GM23338 (cell line): ENCODE results near the gene EFTUD2. TPM values are rescaled to one million over a fixed set of nuclear protein-coding genes. Genes with fewer than 3 reads are reported as not detected.

Experiments
- ATAC-seq: fragments of 200-7000 bp; cut with Tn5 transposase; 3 replicates; pipeline ENCODE4 v1.9.1; 2020
- DNase-seq: peaks from one replicate; pipeline ENCODE4 v3.0.0-alpha.2; 2015; ENCODE audit warnings: low spot score
- H2AFZ ChIP-seq: fragments of 200-600 bp; sonication (generic); 2 replicates; pipeline ENCODE4 v1.8.0; 2016; ENCODE audit warnings: antibody characterized with exemption, mild to moderate bottlenecking, moderate library complexity
- H3F3A ChIP-seq: fragments of 200-600 bp; sonication (generic); replicated peaks from 2 replicates; pipeline ENCODE4 v1.8.0; 2017; ENCODE audit warnings: antibody characterized with exemption, mixed run types, low read depth
- H3K27ac ChIP-seq: fragments of 200-600 bp; sonication (generic); 2 replicates; pipeline ENCODE4 v1.6.1; 2016; ENCODE audit warnings: low read depth
- H3K27me3 ChIP-seq: fragments of 200-600 bp; sonication (generic); 2 replicates; pipeline ENCODE4 v1.8.0; 2016; ENCODE audit warnings: mild to moderate bottlenecking, mixed run types, moderate library complexity; ENCODE audit not compliant: insufficient read depth
- H3K36me3 ChIP-seq: fragments of 200-600 bp; sonication (generic); 2 replicates; pipeline ENCODE4 v1.8.0; 2016; ENCODE audit warnings: mild to moderate bottlenecking; ENCODE audit not compliant: insufficient read depth
- H3K4me1 ChIP-seq: fragments of 200-600 bp; sonication (generic); 2 replicates; pipeline ENCODE4 v1.8.0; 2016; ENCODE audit warnings: mild to moderate bottlenecking, moderate library complexity; ENCODE audit not compliant: insufficient read depth
- H3K4me2 ChIP-seq: fragments of 200-600 bp; sonication (generic); 2 replicates; pipeline ENCODE4 v1.7.1; 2017; ENCODE audit warnings: mixed run types
- H3K4me3 ChIP-seq: fragments of 200-600 bp; sonication (generic); 2 replicates; pipeline ENCODE4 v1.6.1; 2016; ENCODE audit warnings: mixed run types
- H3K79me2 ChIP-seq: fragments of 200-600 bp; sonication (generic); replicated peaks from 2 replicates; pipeline ENCODE4 v1.8.0; 2017; ENCODE audit warnings: mild to moderate bottlenecking; ENCODE audit not compliant: insufficient read depth
- H3K9me2 ChIP-seq: fragments of 200-600 bp; sonication (generic); 2 replicates; pipeline ENCODE4 v1.8.0; 2017; ENCODE audit not compliant: insufficient read depth
- H4K20me1 ChIP-seq: fragments of 200-600 bp; sonication (generic); replicated peaks from 2 replicates; pipeline ENCODE4 v1.8.0; 2017; ENCODE audit warnings: mild to moderate bottlenecking; ENCODE audit not compliant: insufficient read depth
- H3K27ac Mint-ChIP-seq: 2 replicates; pipeline ENCODE4 v1.8.0; 2020; ENCODE audit warnings: inconsistent platforms, mild to moderate bottlenecking, moderate library complexity, mixed read lengths
- H3K27me3 Mint-ChIP-seq: 3 replicates; pipeline ENCODE4 v1.8.0; 2022; ENCODE audit warnings: low read depth, mild to moderate bottlenecking, moderate library complexity, mixed read lengths, inconsistent platforms; ENCODE audit not compliant: insufficient read depth, poor library complexity
- H3K36me3 Mint-ChIP-seq: 3 replicates; pipeline ENCODE4 v1.8.0; 2021; ENCODE audit warnings: low read depth, mild to moderate bottlenecking, inconsistent platforms, moderate library complexity, mixed read lengths
- H3K4me1 Mint-ChIP-seq: 3 replicates; pipeline ENCODE4 v1.8.0; 2020; ENCODE audit warnings: mild to moderate bottlenecking, inconsistent platforms, mixed read lengths
- H3K4me3 Mint-ChIP-seq: 3 replicates; pipeline ENCODE4 v1.8.0; 2021; ENCODE audit warnings: moderate library complexity, mild to moderate bottlenecking, inconsistent platforms, mixed read lengths
- H3K9me3 Mint-ChIP-seq: 3 replicates; pipeline ENCODE4 v1.8.0; 2020; ENCODE audit warnings: moderate library complexity, mild to moderate bottlenecking, inconsistent platforms, mixed read lengths
- CTCF ChIP-seq, 2 experiments: fragments of 200-600 bp in 1 of 2; sonication (generic) in 1 of 2; conservative IDR thresholded peaks; 2 replicates each; pipeline versions ENCODE4 v1.5.1 to v1.6.1; 2016 to 2017; ENCODE audit warnings: antibody characterized with exemption in 2 of 2, low read depth in 2 of 2, mild to moderate bottlenecking in 2 of 2, moderate library complexity in 1 of 2
- ETS1 ChIP-seq: IDR thresholded peaks from 2 replicates; pipeline ENCODE4 v1.6.1; 2016; ENCODE audit warnings: antibody characterized with exemption
- EZH2phosphoT487 ChIP-seq: fragments of 200-600 bp; sonication (generic); IDR thresholded peaks from one replicate; pipeline ENCODE4 v1.8.1; 2018; ENCODE audit warnings: antibody characterized with exemption; ENCODE audit not compliant: unreplicated experiment
- REST ChIP-seq: IDR thresholded peaks from one replicate; pipeline ENCODE4 v1.6.1; 2018; ENCODE audit warnings: antibody characterized with exemption; ENCODE audit not compliant: unreplicated experiment
- STAT1 ChIP-seq: IDR thresholded peaks from one replicate; pipeline ENCODE4 v1.6.1; 2016; ENCODE audit warnings: antibody characterized with exemption; ENCODE audit not compliant: unreplicated experiment
- ZNF114 ChIP-seq: fragments of 250-450 bp; sonication (Bioruptor Pico); IDR thresholded peaks from 2 replicates; pipeline ENCODE4 v1.5.0; 2020; ENCODE audit warnings: mild to moderate bottlenecking, moderate library complexity
- ZNF331 ChIP-seq: fragments of 250-450 bp; sonication (Bioruptor Pico); IDR thresholded peaks from 2 replicates; pipeline ENCODE4 v1.5.0; 2020; ENCODE audit warnings: low read depth, mild to moderate bottlenecking, moderate library complexity
- ZNF462 ChIP-seq: fragments of 250-450 bp; sonication (Bioruptor Pico); IDR thresholded peaks from 2 replicates; pipeline ENCODE4 v1.5.0; 2020; ENCODE audit warnings: mild to moderate bottlenecking, moderate library complexity
- polyA plus RNA-seq: library from polyadenylated mRNA; unstranded; fragments of >200 nt; fragmentation: Nextera tagmentation; extraction: Ambion mirVana; gene quantifications from 2 replicates; pipeline ENCODE4 v1.2.1, GENCODE V29; 2016
- total RNA-seq: library from RNA; depleted of rRNA; stranded (reverse); fragments of >200 nt; shearing (Covaris generic); gene quantifications from 2 replicates; pipeline ENCODE4 v1.2.3, GENCODE V29; 2014

Gene EFTUD2
- total and polyA plus RNA-seq, 2 experiments from 2014 or later: 61.6 to 196 TPM

- Mint-ChIP-seq H3K27ac (no peak overlapping the region), H3K4me3 (no peak overlapping the region; the same call in 2 of the 3 replicates), H3K4me1 (peaks cover 37% of the 10 kb centered on the region), H3K27me3 (peaks cover 22% of the 10 kb centered on the region), H3K36me3 (peaks cover 4% of the 10 kb centered on the region; the same call in 2 of the 3 replicates), H3K9me3 (no peaks in the 10 kb centered on the region)
- H3K27me3 ChIP-seq: no peaks in the 10 kb centered on the region
- peak overlapping the region; percentile 41; the same call in 1 of the 2 replicates for H2AFZ ChIP-seq
- peak overlapping the region; percentile 68 for H3K4me2 ChIP-seq
- H3K79me2 ChIP-seq: no peaks in the 10 kb centered on the region
- no peaks in the 10 kb centered on the region for H3K36me3 ChIP-seq
- H3F3A ChIP-seq: 0 out of 2 replicates have a peak, but pooled peaks cover 18% of the 10 kb centered on the region
- no peaks in the 10 kb centered on the region for H4K20me1 ChIP-seq
- DNase-seq (peak; percentile 91), ATAC-seq (peak; percentile 87)
- no peak overlapping the region for H3K27ac ChIP-seq
- no peak overlapping the region for H3K4me3 ChIP-seq
- peaks cover 12% of the 10 kb centered on the region; the same call in 1 of the 2 replicates for H3K4me1 ChIP-seq
- TF ChIP-seq ETS1 (no peak), CTCF (conservative IDR thresholded peaks at IDR 0.05; ENCODE audit: low read depth in 2 of 2) (peak; percentile 76 to 98)
- no peaks in the 10 kb centered on the region for H3K9me2 ChIP-seq
Measured at GRCh38 chr17:44919885-44920564, 20.8 kb upstream of the EFTUD2 start.

GRCh38 chr17:44919411-44919810, 20.2 kb upstream of the EFTUD2 start:
- H3K36me3 Mint-ChIP-seq: no peaks in the 10 kb centered on the region
- no peak for DNase-seq
- TF ChIP-seq ZNF114 (CRISPR knock-in tag) (no peak), REST (no peak), STAT1 (no peak), ZNF462 (CRISPR knock-in tag) (no peak), ZNF331 (CRISPR knock-in tag) (no peak), EZH2phosphoT487 (no peak)

More at GRCh38 chr17:44919411-44919810, 20.2 kb upstream of the EFTUD2 start:
- H3F3A ChIP-seq: 0 out of 2 replicates have a peak, but pooled peaks cover 18% of the 10 kb centered on the region
- H3K27ac ChIP-seq: no peak overlapping the region
- Mint-ChIP-seq H3K27ac (no peak overlapping the region), H3K9me3 (no peaks in the 10 kb centered on the region), H3K4me3 (no peak overlapping the region), H3K27me3 (peaks cover 22% of the 10 kb centered on the region), H3K4me1 (peaks cover 37% of the 10 kb centered on the region)
- no peak overlapping the region for H3K4me2 ChIP-seq
- no peaks in the 10 kb centered on the region for H3K79me2 ChIP-seq
- H4K20me1 ChIP-seq: no peaks in the 10 kb centered on the region
- no peak overlapping the region for H3K4me3 ChIP-seq
- no peak overlapping the region; the same call in 1 of the 2 replicates for H2AFZ ChIP-seq
- H3K27me3 ChIP-seq: no peaks in the 10 kb centered on the region
- ATAC-seq: no peak
- no peaks in the 10 kb centered on the region for H3K9me2 ChIP-seq
- no peaks in the 10 kb centered on the region for H3K36me3 ChIP-seq
- H3K4me1 ChIP-seq: peaks cover 12% of the 10 kb centered on the region; the same call in 1 of the 2 replicates
